ENCODE measurements around the gene CREG2. TPM values are rescaled to one million over a fixed set of nuclear protein-coding genes. Genes with fewer than 3 reads are reported as not detected.

Gene CREG2
- total and polyA plus RNA-seq, 8 donors, result 0.24 to 0.98 (median 0.51) TPM; not detected in 2

DNA sequence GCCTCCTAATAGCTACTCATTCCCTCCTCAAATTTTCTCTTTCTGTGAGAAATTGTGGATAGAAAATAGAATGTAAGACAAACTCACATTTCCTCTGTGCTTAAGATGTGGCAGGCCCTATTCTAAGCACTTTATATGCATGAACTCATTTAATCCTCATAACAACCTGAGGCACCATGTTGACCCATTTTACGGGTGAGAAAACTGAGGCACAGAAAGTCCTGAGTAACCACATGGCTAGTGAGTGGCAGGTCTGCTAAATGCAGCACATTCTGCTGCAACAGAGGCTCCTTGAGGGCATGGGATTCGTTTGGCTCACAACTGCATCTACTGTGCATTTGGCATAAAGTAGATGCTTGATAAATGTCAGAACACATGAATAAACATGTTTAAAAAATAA is 56.1 kb downstream of the CREG2 start:
- peaks cover 0 to 41% of the 10 kb centered on the region in 2 donors for H3K4me1 ChIP-seq
- H3K27ac ChIP-seq, result peak overlapping the region in 1 of 2 donors; percentile 92
- DNase-seq (no peak), ATAC-seq (no peak)
- H3K36me3 ChIP-seq, result no peaks in the 10 kb centered on the region
- intact Hi-C loops (cut with DNase I), result no loop called here
- no peak overlapping the region for H3K4me3 ChIP-seq
- H3K27me3 ChIP-seq, result no peaks in the 10 kb centered on the region
- TF ChIP-seq, protein P1, sequence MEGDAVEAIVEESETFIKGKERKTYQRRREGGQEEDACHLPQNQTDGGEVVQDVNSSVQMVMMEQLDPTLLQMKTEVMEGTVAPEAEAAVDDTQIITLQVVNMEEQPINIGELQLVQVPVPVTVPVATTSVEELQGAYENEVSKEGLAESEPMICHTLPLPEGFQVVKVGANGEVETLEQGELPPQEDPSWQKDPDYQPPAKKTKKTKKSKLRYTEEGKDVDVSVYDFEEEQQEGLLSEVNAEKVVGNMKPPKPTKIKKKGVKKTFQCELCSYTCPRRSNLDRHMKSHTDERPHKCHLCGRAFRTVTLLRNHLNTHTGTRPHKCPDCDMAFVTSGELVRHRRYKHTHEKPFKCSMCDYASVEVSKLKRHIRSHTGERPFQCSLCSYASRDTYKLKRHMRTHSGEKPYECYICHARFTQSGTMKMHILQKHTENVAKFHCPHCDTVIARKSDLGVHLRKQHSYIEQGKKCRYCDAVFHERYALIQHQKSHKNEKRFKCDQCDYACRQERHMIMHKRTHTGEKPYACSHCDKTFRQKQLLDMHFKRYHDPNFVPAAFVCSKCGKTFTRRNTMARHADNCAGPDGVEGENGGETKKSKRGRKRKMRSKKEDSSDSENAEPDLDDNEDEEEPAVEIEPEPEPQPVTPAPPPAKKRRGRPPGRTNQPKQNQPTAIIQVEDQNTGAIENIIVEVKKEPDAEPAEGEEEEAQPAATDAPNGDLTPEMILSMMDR (IDR thresholded peaks at IDR 0.05), result no peak
- H3K9me3 ChIP-seq, result no peaks in the 10 kb centered on the region

DNA sequence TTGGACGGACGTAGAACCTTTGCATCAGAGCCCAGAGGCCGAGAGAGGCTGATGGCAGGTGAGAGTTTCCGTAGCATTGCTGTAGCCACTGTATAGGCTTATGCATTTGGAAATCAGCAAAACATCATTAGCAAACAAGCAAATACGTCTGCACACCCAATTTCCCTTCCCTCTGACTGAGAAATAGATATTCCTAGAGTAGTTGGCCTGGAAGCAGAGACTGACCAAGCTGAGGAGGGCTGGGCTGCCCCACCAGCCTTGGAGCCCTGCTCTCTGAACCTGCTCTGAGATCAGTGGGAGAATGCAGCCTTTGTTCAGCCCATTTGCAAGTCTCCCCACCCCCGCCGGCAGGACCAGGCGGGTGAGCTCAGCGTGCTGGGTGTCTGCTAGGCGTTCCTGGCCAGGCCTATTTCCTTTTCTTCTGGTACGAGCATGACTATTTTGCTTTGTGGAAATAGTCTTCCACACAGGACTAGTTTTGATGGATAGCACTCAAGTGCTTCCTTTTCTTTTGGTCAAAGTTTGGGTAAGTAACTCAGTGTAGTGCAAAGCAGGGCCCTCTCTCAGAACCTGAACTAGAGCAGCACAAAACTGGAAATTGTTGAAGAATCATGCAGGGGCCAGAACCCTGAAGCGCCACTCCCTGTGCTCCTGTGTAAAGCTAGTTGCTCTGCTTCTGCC is 56.9 kb downstream of the CREG2 start:
- H3K27ac ChIP-seq, result peak overlapping the region; percentile 35 to 92
- no peaks in the 10 kb centered on the region for H3K9me3 ChIP-seq
- H3K4me3 ChIP-seq, result no peak overlapping the region
- no peaks in the 10 kb centered on the region for H3K36me3 ChIP-seq
- H3K4me1 ChIP-seq, result peaks cover 0 to 41% of the 10 kb centered on the region in 2 donors
- intact Hi-C loops (cut with DNase I), result no loop called here
- TF ChIP-seq, protein P1 (IDR thresholded peaks at IDR 0.05), result no peak
- ATAC-seq (peak; percentile 44), DNase-seq (peak in 3 of 4 donors; percentile 13 to 88 (median 62))
- H3K27me3 ChIP-seq, result no peaks in the 10 kb centered on the region

DNA sequence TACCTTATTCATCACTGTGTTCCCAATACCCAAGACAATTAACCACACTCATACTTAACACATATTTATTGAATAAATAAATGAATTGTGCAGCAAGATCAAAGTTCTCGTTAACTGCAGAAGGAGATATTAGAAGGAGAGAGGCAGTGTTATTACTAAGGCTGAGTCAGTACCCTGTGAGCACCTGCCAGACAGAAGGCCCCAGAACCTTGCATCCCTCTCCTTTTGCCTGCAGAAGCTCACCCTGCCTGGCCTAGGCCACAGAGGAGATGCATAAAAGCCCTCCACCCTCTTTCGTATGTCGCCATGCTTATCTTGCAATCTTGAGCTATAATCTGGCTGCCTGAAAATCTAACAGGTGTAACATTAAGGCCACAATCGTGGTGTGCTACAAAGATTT is 58.3 kb downstream of the CREG2 start:
- Histone ChIP-seq H3K36me3 (no peaks in the 10 kb centered on the region), H3K27me3 (no peaks in the 10 kb centered on the region), H3K4me1 (peaks cover 0 to 41% of the 10 kb centered on the region in 2 donors), H3K4me3 (no peak overlapping the region), H3K27ac (peak overlapping the region; percentile 50 to 92), H3K9me3 (no peaks in the 10 kb centered on the region)
- intact Hi-C loops (cut with DNase I), result no loop called here
- DNase-seq (no peak), ATAC-seq (no peak)
- TF ChIP-seq, protein P1 (IDR thresholded peaks at IDR 0.05), result no peak

DNA sequence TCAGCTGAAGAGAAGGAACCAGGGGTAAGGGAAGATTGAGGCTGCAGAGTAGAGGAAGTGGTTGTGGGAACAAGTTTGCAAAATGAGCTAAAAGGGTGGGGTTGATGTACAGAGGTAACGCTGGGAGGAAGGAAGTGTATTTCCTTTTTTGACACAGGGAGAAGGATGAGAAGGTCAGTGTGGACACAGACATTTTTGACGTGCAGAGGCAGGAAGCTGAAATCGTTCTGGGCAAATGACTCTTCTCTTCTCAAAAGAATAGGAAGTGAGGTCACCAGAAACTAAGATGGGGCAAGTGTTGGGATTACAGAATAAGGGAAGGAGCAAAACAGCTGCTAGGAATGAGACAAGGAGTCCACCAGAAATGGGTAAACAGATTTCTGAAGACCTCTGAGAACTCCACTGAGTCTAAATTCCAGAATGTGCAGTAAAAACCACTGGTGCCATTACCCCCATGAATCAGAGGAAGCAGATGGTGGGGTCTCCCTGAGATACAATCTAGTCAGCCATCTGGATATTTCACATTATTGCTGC is 58.8 kb downstream of the CREG2 start:
- Histone ChIP-seq H3K4me3 (no peak overlapping the region), H3K9me3 (no peaks in the 10 kb centered on the region), H3K27ac (peak overlapping the region; percentile 50 to 92), H3K4me1 (peaks cover 0 to 41% of the 10 kb centered on the region in 2 donors), H3K27me3 (no peaks in the 10 kb centered on the region), H3K36me3 (no peaks in the 10 kb centered on the region)
- ATAC-seq, result peak; percentile 83
- DNase-seq, result peak in 2 of 4 donors; percentile 12 to 50
- intact Hi-C loops (cut with DNase I), result no loop called here
- TF ChIP-seq, protein P1 (IDR thresholded peaks at IDR 0.05), result no peak

- intact Hi-C loops (cut with DNase I), result no loop called here
- Histone ChIP-seq H3K4me3 (no peak overlapping the region), H3K4me1 (peaks cover 0 to 41% of the 10 kb centered on the region in 2 donors), H3K27me3 (no peaks in the 10 kb centered on the region), H3K27ac (peak overlapping the region; percentile 33 to 92), H3K9me3 (no peaks in the 10 kb centered on the region), H3K36me3 (no peaks in the 10 kb centered on the region)
- TF ChIP-seq, protein P1 (IDR thresholded peaks at IDR 0.05), result no peak
- ATAC-seq, result peak; percentile 51
- DNase-seq, result peak in 1 of 4 donors; percentile 78
Measured at GRCh38 chr2:101327863-101328394, 59.4 kb downstream of the CREG2 start.

Data from left lung (tissue), 10 donors.